GM19099 (cell line): ENCODE data around the gene CDC6.
A peak's percentile ranks its signal among the peaks of the same experiment; 100 is the strongest.

Experiments
- POLR2A ChIP-seq: IDR thresholded peaks from 3 replicates; pipeline ENCODE4 v1.6.1; 2011; ENCODE audit warnings: low read depth; ENCODE audit not compliant: insufficient read length; ENCODE audit errors: extremely low read depth

The CDC6 gene

GRCh38 chr17:40333781-40334448, 46.2 kb downstream of the CDC6 start:
- TF ChIP-seq POLR2A = no peak

- TF ChIP-seq POLR2A = no peak
Measured at GRCh38 chr17:40335620-40336019, 47.9 kb downstream of the CDC6 start.

- TF ChIP-seq POLR2A = no peak
Measured at GRCh38 chr17:40337351-40337750, 49.7 kb downstream of the CDC6 start.

GRCh38 chr17:40338058-40338457, 50.4 kb downstream of the CDC6 start:
- TF ChIP-seq POLR2A = no peak

- no peak for TF ChIP-seq POLR2A
Measured at GRCh38 chr17:40338941-40339649, 51.4 kb downstream of the CDC6 start.

- TF ChIP-seq POLR2A = no peak
Measured at GRCh38 chr17:40340327-40340726, 52.6 kb downstream of the CDC6 start.

GRCh38 chr17:40340880-40341807, 53.5 kb downstream of the CDC6 start:
- TF ChIP-seq POLR2A = peak; percentile 31

- no peak for TF ChIP-seq POLR2A
Measured at GRCh38 chr17:40341808-40342503, 54.3 kb downstream of the CDC6 start.

- no peak for TF ChIP-seq POLR2A
Measured at GRCh38 chr17:40342504-40343218, 55.0 kb downstream of the CDC6 start.

GRCh38 chr17:40343219-40344119, 55.8 kb downstream of the CDC6 start:
- TF ChIP-seq POLR2A = no peak

GRCh38 chr17:40344421-40345160, 56.9 kb downstream of the CDC6 start:
- no peak for TF ChIP-seq POLR2A

GRCh38 chr17:40345161-40345993, 57.7 kb downstream of the CDC6 start:
- no peak for TF ChIP-seq POLR2A
